RWPE1 (cell line): ENCODE measurements around the gene NPTN.
A peak's percentile ranks its signal among the peaks of the same experiment; 100 is the strongest.

Source experiments
- CTCF ChIA-PET: fragments of 350-600 bp; sonication (Branson Sonifier 250); formaldehyde crosslinking; extraction: SDS; loops from one replicate; lab custom pipeline; 2021; lab: Yijun Ruan, JAX
- POLR2A ChIA-PET: fragments of 400-600 bp; formaldehyde crosslinking; extraction: SDS; loops from one replicate; lab custom pipeline; 2020; ENCODE audit warnings: antibody characterized with exemption; ENCODE audit not compliant: low non-redundant PET; lab: Yijun Ruan, JAX
- DNase-seq: peaks from one replicate; pipeline ENCODE4 v3.0.0; 2012; ENCODE audit warnings: low spot score
- H3K27ac ChIP-seq: fragments of 450-650 bp; 2 replicates; pipeline ENCODE4 v1.5.1; 2017
- CTCF ChIP-seq: fragments of 450-650 bp; conservative IDR thresholded peaks from 2 replicates; pipeline ENCODE4 v1.5.1; 2017; ENCODE audit warnings: low read depth, mild to moderate bottlenecking

Gene NPTN

GRCh38 chr15:73637527-73637926 lies 4.3 kb upstream of the NPTN start:
- no peak for TF ChIP-seq CTCF
- peak overlapping the region; percentile 57; the same call in 1 of the 2 replicates for H3K27ac ChIP-seq
- ChIA-PET POLR2A (no interaction called here), CTCF (interaction anchor here (0.7 to 3.3 kb wide), 7 partner anchors 40 to 297 kb away, joined by 3 to 47 read pairs (median 10); no protein-coding TSS in a partner anchor)
- DNase-seq = no peak

- TF ChIP-seq CTCF = no peak
- ChIA-PET CTCF (interaction anchor here (1.0 to 3.6 kb wide), 6 partner anchors 31 to 73 kb away, joined by 3 to 47 read pairs (median 15); no protein-coding TSS in a partner anchor), POLR2A (interaction anchor here (0.5 to 0.6 kb wide), 2 partner anchors 11 to 361 kb away, joined by 3 to 9 read pairs; no protein-coding TSS in a partner anchor)
- H3K27ac ChIP-seq = peak overlapping the region; percentile 97
- peak; percentile 93 for DNase-seq
Observed at GRCh38 chr15:73633991-73634495, 854 bp upstream of the NPTN start.

GRCh38 chr15:73632670-73633058 lies 525 bp downstream of the NPTN start:
- TF ChIP-seq CTCF = no peak
- no peak for DNase-seq
- CTCF ChIA-PET = interaction anchor here (1.0 to 1.3 kb wide), 2 partner anchors 44 to 72 kb away, joined by 3 to 4 read pairs; no protein-coding TSS in a partner anchor
- POLR2A ChIA-PET = no interaction called here
- peak overlapping the region; percentile 97 for H3K27ac ChIP-seq

- ChIA-PET CTCF (interaction anchor here (0.9 to 1.0 kb wide), 2 partner anchors 71 to 229 kb away, joined by 3 read pairs; no protein-coding TSS in a partner anchor), POLR2A (no interaction called here)
- H3K27ac ChIP-seq = peak overlapping the region; percentile 97
- DNase-seq = peak; percentile 60
- no peak for TF ChIP-seq CTCF
Observed at GRCh38 chr15:73631915-73632669, 1.1 kb downstream of the NPTN start.

- ChIA-PET CTCF (interaction anchor here (0.9 kb wide), 1 partner anchor 13 kb away, joined by 3 read pairs; no protein-coding TSS in a partner anchor), POLR2A (no interaction called here)
- TF ChIP-seq CTCF = no peak
- no peak overlapping the region for H3K27ac ChIP-seq
- no peak for DNase-seq
Observed at GRCh38 chr15:73630921-73631362, 2.2 kb downstream of the NPTN start.

GRCh38 chr15:73629798-73630429 lies 3.3 kb downstream of the NPTN start:
- ChIA-PET POLR2A (interaction anchor here (0.7 kb wide), 1 partner anchor 16 kb away, joined by 4 read pairs; no protein-coding TSS in a partner anchor), CTCF (interaction anchor here (0.6 to 0.9 kb wide), 2 partner anchors 12 to 674 kb away, joined by 3 read pairs; no protein-coding TSS in a partner anchor)
- no peak for TF ChIP-seq CTCF
- no peak for DNase-seq
- H3K27ac ChIP-seq = no peak overlapping the region
